ENCODE measurements around the gene GPATCH4. TPM values are rescaled to one million over a fixed set of nuclear protein-coding genes. Genes with fewer than 3 reads are reported as not detected.
A peak's percentile ranks its signal among the peaks of the same experiment; 100 is the strongest.

GPATCH4 gene
- total and polyA plus RNA-seq, 2 of the 4 experiments (the other 2 are of a cell fraction) = 32.6 to 41.8 TPM

DNA sequence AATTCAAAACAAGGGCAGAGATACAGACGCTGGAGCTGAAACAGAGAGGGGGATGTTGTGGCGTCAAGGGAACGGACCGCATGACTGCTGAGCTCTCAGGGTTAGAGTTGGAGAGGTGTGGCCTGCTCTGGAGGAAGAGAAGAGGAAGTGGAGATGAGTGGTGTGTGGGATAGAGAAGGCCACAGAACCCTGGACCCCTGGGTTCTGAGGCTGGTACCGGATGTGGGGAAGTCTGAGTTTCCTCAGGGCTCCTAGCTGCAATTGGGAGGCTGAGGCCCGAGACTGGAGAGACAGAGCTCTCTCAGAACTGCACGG is 42.5 kb upstream of the GPATCH4 start:
- ATAC-seq (ENCODE audit: low read depth) (no peak), DNase-seq (no peak)
- no peak overlapping the region for H3K23ac ChIP-seq (ENCODE audit: low read depth, low read length)
- no peak overlapping the region for H3K27ac ChIP-seq (ENCODE audit: insufficient read depth, low read length)
- in situ Hi-C loops (cut with MboI; ENCODE audit: low sequenced_read_pairs) = no loop called here
- H3K4me1 ChIP-seq (ENCODE audit: control insufficient read depth, insufficient read depth, low read length) = no peaks in the 10 kb centered on the region; the same call in 1 of the 2 replicates
- H3K36me3 ChIP-seq (ENCODE audit: control insufficient read depth, insufficient read depth, low read length) = no peaks in the 10 kb centered on the region
- H3K9ac ChIP-seq (ENCODE audit: low read depth, low read length) = no peak overlapping the region
- no peak for TF ChIP-seq RAD21 (IDR thresholded peaks at IDR 0.05; ENCODE audit: low read length)
- no peak for TF ChIP-seq RFX5 (IDR thresholded peaks at IDR 0.05; ENCODE audit: low read depth, low read length)
- no peak for TF ChIP-seq POLR2A (IDR thresholded peaks at IDR 0.05; ENCODE audit: low read depth, low read length)
- TF ChIP-seq CHD1 (IDR thresholded peaks at IDR 0.05; ENCODE audit: low read depth, low read length) = no peak
- TF ChIP-seq USF2 (IDR thresholded peaks at IDR 0.05; ENCODE audit: low read depth, low read length) = no peak
- TF ChIP-seq MAFK (IDR thresholded peaks at IDR 0.05; ENCODE audit: low read depth, low read length) = no peak
- TF ChIP-seq SMC3 (IDR thresholded peaks at IDR 0.05; ENCODE audit: low read depth, low read length) = no peak
- TF ChIP-seq RCOR1 (IDR thresholded peaks at IDR 0.05; ENCODE audit: insufficient replicate concordance, low read length) = no peak
- no peak for TF ChIP-seq MXI1 (IDR thresholded peaks at IDR 0.05; ENCODE audit: borderline replicate concordance, low read depth, low read length)
- TF ChIP-seq BHLHE40 (IDR thresholded peaks at IDR 0.05; ENCODE audit: low read depth, low read length) = no peak
- no peak for TF ChIP-seq CTCF (conservative IDR thresholded peaks at IDR 0.05; ENCODE audit: low read depth, low read length)
- no peak for TF ChIP-seq CEBPB (IDR thresholded peaks at IDR 0.05; ENCODE audit: low read depth, low read length)
- no peak for TF ChIP-seq NFE2L2 (IDR thresholded peaks at IDR 0.05; ENCODE audit: low read depth, low read length)
- no peak for TF ChIP-seq FOS (IDR thresholded peaks at IDR 0.05; ENCODE audit: low read depth, low read length)
- no peak for TF ChIP-seq ELK1 (IDR thresholded peaks at IDR 0.05; ENCODE audit: borderline replicate concordance, low read depth, low read length)
- no peak for TF ChIP-seq MAZ (IDR thresholded peaks at IDR 0.05; ENCODE audit: borderline replicate concordance, low read depth, low read length)
- H4K8ac ChIP-seq (ENCODE audit: low read depth in 2 of 2, low read length in 2 of 2) = no peak overlapping the region
- H3K27me3 ChIP-seq (ENCODE audit: control insufficient read depth, insufficient read depth, low read length) = peaks cover 96% of the 10 kb centered on the region
- 34% methylated on average over 4 of the region's 7 CpGs; no CpG with 5 or more reads in 1 of the 2 experiments for WGBS, 2 experiments (ENCODE audit: extremely low coverage in 2 of 2, insufficient read length in 1 of 2)
- intact Hi-C loops (cut with micrococcal nuclease) = no loop called here
- ChIA-PET POLR2A (ENCODE audit: unreplicated experiment) (no interaction called here), CTCF (interaction anchor here (0.7 to 1.8 kb wide), 2 partner anchors 17 to 146 kb away, joined by 5 to 14 read pairs; no protein-coding TSS in a partner anchor)
- no peak overlapping the region for H2BK20ac ChIP-seq (ENCODE audit: low read depth, low read length)
- no peak overlapping the region for H3K56ac ChIP-seq (ENCODE audit: extremely low read depth, insufficient read depth, low read length)
- H4K5ac ChIP-seq (ENCODE audit: low read depth, low read length) = no peak overlapping the region
- H2BK120ac ChIP-seq (ENCODE audit: low read depth, low read length) = no peak overlapping the region
- no peak overlapping the region for H3K4me2 ChIP-seq (ENCODE audit: low read depth, low read length)
- no peak overlapping the region for H3K4ac ChIP-seq (ENCODE audit: low read depth, low read length)
- peaks cover 18% of the 10 kb centered on the region; the same call in 1 of the 2 replicates for H4K20me1 ChIP-seq (ENCODE audit: insufficient read depth, low read length)
- no peak overlapping the region for H3K18ac ChIP-seq (ENCODE audit: low read depth, low read length)
- no TSS peak for BruUV-seq (replicated peaks)
- H3K14ac ChIP-seq (replicated peaks; ENCODE audit: low read depth, low read length) = no peak overlapping the region
- H2AK5ac ChIP-seq (ENCODE audit: low read depth, low read length) = no peak overlapping the region
- no peak overlapping the region for H3K4me3 ChIP-seq (ENCODE audit: insufficient read depth, low read depth, low read length)
- no peaks in the 10 kb centered on the region for H3K9me1 ChIP-seq (ENCODE audit: insufficient read depth, low read length)
- no peak overlapping the region for H2AFZ ChIP-seq (replicated peaks; ENCODE audit: low read length, poor library complexity)
- no peak overlapping the region for H4K91ac ChIP-seq (ENCODE audit: insufficient read depth, low read depth, low read length)
- no peaks in the 10 kb centered on the region for H3K79me1 ChIP-seq (ENCODE audit: low read depth in 1 of 2, low read length in 2 of 2)
- H2AK9ac ChIP-seq (replicated peaks; ENCODE audit: low read depth, low read length, poor library complexity) = peak overlapping the region; percentile 28
- 0 out of 2 replicates have a peak, but pooled peaks cover 1% of the 10 kb centered on the region for H3K9me3 ChIP-seq (ENCODE audit: control insufficient read depth, insufficient read depth, low read length)
- H2BK5ac ChIP-seq (ENCODE audit: low read depth, low read length, poor library complexity, severe bottlenecking) = no peak overlapping the region
- dilution Hi-C loops (cut with HindIII; ENCODE audit: low sequenced_read_pairs, unreplicated experiment) = no loop called here
- no peak overlapping the region for H2BK15ac ChIP-seq (ENCODE audit: low read depth, low read length)

All from IMR-90 (cell line).